ENCODE data around the gene NEO1.
"Not testable (repeated sequence)": the region's sequence is repeated elsewhere in the genome, so short reads cannot be mapped to it uniquely, and the experiment has no call there.

The NEO1 gene

GRCh38 chr15:73275862-73276261, 223.6 kb downstream of the NEO1 start:
- DNase-seq: no peak

GRCh38 chr15:73282567-73283365, 230.5 kb downstream of the NEO1 start:
- no peak for DNase-seq

- no peak for DNase-seq
These were observed 231.2 kb downstream of the NEO1 start for GRCh38 chr15:73283366-73283962.

- peak; percentile 20 for DNase-seq
These were observed 231.9 kb downstream of the NEO1 start for GRCh38 chr15:73284090-73284716.

- peak; percentile 19 for DNase-seq
These were observed 234.0 kb downstream of the NEO1 start for GRCh38 chr15:73286311-73286710.

- DNase-seq: no peak
These were observed 234.8 kb downstream of the NEO1 start for GRCh38 chr15:73287019-73287418.

GRCh38 chr15:73291441-73291840, 239.2 kb downstream of the NEO1 start:
- DNase-seq: no peak

- no peak for DNase-seq
These were observed 241.5 kb downstream of the NEO1 start for GRCh38 chr15:73293773-73294172.

GRCh38 chr15:73295630-73296286, 243.5 kb downstream of the NEO1 start:
- peak; percentile 13 for DNase-seq

GRCh38 chr15:73296609-73297353, 244.5 kb downstream of the NEO1 start:
- peak; percentile 37 for DNase-seq

- DNase-seq: no peak
These were observed 246.4 kb downstream of the NEO1 start for GRCh38 chr15:73298522-73299245.

- DNase-seq: not testable (repeated sequence)
These were observed 248.0 kb downstream of the NEO1 start for GRCh38 chr15:73300286-73300685.

- DNase-seq: no peak
These were observed 251.4 kb downstream of the NEO1 start for GRCh38 chr15:73303636-73304035.

GRCh38 chr15:73305331-73306211, 253.3 kb downstream of the NEO1 start:
- DNase-seq: peak; percentile 63

- DNase-seq: no peak
These were observed 256.0 kb downstream of the NEO1 start for GRCh38 chr15:73308305-73308704.

- DNase-seq: peak; percentile 32
These were observed 261.6 kb downstream of the NEO1 start for GRCh38 chr15:73313861-73314260.

GRCh38 chr15:73317651-73318462, 265.6 kb downstream of the NEO1 start:
- no peak for DNase-seq

GRCh38 chr15:73318463-73319351, 266.4 kb downstream of the NEO1 start:
- peak; percentile 11 for DNase-seq

All from fibroblast of upper back skin (primary cell).